NOMO-1 treated with DMSO at 0.1 percent for 48 hours (cell line): ENCODE measurements around the gene TMEM63C.
"Not testable (repeated sequence)": the region's sequence is repeated elsewhere in the genome, so short reads cannot be mapped to it uniquely, and the experiment has no call there.

Source experiments
- DNase-seq: peaks from one replicate; lab custom pipeline; 2025; ENCODE audit not compliant: unreplicated experiment; lab: John Stamatoyannopoulos, UW

TMEM63C gene

DNA sequence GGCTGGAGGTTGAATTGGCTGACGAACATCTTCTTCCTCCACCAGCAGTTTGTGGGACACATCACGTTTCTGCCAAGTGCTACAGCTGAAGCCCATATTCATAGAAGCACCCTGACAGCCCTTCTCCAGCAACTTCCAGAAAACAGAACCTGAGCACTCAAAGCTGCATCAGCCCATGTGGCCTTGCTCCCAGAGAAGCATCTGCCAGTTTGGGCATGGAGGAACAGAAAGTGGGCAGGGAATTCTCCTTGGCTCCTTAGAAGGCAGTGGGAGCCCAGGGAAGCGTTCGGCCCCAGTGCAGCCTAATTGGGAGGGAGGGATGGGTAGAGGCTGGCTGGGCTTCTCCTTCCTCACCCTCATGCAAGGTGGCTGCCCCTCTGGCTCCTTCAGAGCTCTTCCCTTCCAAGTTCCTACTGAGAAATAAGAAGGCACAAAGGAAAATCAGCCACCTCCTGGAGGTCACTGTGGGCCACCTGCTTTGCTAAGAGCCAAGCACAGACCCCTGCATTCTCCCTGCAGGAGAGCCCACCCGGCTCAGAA lies 93.5 kb downstream of the TMEM63C start:
- DNase-seq = no peak

DNA sequence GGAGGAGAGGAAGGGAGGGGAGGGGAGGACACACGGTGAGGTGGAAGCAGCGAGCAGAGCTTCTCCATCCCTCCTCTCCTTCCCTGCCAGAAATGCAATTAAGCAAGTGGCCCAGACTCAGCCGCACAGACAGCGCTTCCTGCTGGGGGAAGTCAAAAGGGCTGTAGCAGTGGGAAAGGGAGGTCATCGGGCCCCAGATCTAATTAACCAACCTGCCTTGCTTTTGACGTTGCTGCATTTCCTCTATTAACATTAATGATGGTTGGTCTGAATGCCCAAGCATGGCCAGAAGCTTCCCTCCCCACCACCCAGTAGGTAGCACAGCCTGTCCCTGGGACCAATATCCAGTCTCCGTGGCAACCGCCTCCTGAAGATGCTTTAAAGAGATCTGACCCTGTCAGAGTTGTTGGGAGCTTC lies 94.0 kb downstream of the TMEM63C start:
- DNase-seq = no peak

DNA sequence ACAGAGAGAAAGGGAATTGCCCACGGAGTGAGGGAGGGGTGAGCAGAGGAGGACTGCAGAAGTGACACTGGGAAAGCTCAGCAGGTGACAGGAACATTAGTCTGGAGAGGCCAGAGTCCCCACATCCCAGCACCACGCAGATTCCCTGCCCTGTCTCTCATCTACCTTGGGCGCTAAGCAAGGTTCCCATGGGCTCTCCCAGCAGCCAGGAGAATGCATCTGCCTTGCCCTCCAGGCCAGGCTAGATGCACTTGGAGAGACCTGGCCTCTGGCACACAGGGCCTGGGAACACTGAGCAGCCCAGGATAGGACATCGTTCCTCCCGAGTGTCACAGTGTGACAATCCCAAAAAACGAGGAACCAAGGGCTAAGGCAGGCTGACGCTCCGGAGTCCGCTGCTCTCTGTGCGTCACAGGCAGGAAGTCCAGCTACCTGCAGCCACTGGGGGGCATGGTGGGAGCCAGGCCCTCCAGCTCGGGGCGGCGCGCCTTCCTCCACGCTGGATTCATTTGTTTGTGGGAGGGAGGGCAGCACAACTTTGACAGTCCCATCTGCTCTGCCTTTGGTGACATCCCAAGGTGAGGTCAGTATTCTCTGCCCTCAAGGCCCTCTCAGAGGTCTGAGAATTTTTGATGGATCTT lies 94.8 kb downstream of the TMEM63C start:
- no peak for DNase-seq

DNA sequence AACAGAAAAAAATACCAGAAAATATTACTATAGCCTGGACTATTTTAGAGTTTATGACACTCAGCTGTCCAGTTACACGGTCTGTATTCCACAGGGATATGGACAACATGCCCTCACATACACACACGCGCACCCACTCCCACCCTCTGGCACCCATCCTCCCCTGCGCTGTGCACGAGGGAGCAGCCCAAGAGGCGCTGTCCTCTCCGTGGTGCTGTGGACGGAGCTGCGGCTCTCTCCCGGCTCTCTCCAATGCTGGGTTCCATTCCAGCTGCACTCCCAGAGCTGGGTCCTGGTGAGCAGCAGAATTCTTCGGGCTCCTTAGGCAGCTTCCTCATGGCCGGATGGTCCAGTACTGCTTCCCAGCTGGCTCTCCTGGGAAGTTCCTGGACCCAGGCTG lies 95.4 kb downstream of the TMEM63C start:
- no peak for DNase-seq

DNA sequence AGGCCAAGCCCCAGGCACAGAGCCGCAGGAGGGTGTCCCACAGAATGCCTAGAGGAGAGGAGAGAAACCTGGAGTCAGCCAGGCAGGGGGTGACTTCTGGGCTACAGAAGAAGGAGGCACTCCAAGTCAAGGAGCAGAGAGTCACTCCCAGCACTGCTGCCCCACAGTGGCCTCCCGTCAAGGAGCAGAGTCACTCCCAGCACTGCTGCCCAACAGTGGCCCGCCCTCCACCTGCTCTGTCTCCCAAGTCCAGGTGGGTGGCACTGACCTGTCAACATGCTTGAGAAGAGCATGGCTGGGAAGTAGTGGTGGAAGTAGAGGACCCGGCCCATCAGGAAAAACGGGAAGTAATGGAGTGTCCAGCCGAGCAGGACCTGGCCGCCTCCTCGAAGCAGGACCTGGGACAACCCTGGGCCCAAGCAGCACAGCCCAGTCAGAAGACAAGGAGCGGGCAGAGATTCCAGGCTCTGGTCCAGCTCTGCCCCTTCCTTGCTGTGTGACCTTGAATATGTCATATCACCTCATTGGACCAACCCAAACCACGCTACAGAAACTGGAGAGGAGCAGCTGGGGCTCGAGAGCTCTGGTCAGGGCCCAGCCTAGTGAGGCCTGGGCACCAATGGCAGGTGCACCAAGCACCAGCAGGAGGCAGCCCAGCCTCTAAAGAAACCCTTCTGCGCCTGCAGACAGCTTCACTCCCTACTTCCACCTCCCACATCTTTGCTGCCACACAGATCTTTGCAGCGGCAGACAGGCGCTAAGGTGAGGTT lies 97.0 kb downstream of the TMEM63C start:
- no peak for DNase-seq

DNA sequence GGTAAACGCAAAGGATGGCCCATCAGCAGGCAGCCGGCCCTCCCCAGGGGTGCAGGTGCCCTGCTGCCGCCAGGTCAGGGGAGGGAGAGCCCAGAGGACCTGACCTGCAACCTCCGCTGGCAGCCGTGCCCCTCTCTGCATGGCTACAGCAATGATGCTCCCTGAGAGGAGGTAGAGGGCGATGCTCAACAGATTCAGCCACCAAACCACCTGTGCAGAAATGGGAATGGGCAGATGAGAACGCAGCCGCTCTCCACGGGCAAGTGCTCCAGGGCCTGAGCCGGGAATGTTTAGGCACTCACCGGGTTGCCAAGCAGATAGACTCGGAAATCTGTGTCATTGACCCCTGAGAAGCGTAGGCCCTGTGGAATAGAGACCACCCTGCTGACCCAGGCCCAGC lies 98.1 kb downstream of the TMEM63C start:
- no peak for DNase-seq

DNA sequence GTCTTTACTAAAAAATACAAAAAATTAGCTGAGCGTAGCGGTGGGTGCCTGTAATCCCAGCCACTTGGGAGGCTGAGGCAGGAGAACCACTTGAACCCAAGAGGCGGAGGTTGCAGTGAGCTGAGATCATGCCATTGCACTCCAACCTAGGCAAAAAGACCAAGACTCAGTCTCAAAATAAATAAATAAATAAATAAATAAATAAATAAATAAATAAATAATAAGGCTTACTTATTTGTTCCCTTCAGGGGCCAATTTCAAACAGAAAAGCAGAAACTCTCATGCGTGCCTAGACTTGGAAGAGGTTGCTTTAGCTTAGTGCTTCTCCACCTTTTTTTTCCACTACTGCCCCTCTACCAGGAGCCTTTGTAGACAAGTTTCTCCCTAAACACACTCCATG lies 99.3 kb downstream of the TMEM63C start:
- DNase-seq = not testable (repeated sequence)

DNA sequence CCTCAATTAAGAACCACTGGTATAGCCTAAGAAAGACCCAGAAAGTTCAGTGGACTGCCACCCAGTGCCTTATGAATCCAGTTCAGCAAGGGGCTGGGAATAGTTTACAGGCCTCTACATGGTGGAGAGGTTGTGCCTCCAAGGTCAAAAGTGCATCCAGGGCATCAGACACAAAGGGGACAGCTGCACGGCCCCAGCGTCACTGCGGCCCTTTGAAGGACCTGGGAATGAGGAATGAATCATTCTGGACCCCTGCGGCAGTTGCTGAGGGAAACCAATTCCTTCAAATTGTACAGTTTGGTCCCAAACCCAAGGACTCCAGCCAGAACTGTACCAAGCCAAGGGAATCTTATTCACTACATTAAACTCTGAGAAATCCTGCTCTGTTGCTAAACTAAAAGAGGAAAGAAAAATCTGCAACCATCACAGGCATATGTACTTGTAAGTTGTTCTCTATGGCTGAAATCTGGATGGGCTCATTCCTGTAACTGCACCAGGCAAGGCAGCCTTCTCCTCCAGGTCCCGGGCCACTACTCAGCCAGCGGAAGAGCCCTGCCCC lies 100.3 kb downstream of the TMEM63C start:
- DNase-seq = no peak

DNA sequence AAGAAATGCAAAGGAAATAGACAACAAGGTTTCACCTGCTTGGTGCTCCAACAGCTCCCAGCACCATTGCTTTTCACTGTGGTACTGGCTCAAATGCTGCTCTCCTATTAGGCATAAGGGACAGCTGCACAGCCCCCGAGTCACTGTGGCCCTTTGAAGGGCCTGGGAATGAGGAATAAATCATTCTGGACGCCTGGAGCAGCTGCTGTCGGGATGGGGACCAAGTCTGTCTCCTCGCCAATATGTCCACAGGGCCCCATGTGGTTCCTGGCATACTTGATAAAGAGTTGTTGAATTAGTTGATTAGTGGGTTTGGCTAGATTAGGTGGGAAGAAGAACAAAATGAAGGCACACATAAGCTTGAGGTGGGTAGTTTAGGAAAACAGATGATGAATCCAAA lies 102.5 kb downstream of the TMEM63C start:
- no peak for DNase-seq

DNA sequence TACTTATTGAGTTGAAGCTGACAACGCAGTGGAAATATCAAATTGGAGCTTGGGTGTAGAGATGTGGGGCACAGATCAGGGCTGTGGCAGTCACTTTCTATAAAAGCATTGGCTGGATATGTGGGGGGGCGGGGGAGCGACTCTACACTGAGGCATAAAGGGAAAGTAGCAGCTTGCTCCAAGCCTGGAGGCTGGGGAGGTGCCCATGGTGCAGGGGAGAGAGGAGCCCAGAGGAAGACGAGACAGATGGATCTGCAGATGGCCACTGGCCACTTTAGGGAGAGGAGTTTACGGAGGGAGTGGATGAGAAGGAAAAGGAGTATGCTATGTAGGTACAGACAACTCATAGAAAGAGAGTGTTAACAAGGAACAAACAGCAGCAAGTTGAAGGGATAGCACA lies 102.9 kb downstream of the TMEM63C start:
- no peak for DNase-seq

DNA sequence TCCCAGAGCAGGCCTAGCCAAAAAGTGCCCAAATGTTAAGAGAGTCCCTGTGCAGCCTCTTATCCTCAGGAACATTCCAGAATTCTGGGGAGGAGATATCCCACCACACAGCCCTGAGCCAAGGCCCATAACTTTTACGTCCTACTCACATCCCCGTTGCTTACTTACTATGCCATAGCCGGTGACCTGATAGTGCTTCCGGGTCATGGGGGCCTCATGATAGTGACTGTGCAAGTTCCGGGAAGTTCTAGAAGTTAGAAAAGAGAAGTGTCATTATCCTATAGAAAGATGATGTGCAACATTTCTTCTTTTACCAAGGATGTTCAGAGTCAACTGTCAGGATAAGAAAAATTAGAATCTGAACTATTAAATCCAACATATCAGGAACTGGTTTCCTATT lies 105.0 kb downstream of the TMEM63C start:
- no peak for DNase-seq

DNA sequence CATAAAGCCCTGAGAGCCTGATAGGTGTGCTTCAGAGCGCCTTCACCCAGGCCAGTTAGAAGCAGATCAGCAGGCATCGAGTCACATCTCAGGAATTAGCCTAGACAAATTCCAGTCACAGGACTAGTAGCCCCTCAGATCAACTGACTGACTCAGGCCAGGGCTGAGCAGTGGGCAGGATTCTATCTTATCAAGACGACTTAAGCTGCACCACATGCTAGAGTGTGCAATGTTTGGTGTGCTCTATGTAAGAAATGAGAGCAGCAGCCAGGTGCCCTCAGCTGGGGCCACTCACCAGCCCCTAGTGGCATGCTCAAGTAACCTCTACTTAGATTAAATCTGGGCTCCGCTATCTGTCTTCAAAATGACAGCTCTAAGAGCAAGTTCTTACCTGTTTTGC lies 109.1 kb downstream of the TMEM63C start:
- DNase-seq = no peak

DNA sequence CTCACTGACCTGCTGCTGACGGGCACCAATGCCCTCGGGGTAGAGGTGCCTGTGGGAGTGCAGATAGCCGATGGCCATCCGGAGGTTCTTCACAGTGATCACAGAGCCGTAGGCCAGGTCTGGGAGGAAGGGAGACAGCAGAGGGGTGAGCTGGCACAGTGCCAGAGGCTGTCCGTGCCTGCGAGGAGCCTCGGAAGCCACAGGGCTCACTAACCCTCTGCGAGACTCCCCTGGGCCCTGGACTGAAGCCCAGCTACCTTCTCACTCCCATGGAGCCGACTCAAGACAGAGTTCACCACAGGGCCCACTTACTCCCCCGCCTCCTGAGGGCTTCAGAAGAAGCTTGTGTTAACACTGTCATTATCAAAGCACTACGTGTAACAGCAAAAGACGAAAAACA lies 114.6 kb downstream of the TMEM63C start:
- no peak for DNase-seq

DNA sequence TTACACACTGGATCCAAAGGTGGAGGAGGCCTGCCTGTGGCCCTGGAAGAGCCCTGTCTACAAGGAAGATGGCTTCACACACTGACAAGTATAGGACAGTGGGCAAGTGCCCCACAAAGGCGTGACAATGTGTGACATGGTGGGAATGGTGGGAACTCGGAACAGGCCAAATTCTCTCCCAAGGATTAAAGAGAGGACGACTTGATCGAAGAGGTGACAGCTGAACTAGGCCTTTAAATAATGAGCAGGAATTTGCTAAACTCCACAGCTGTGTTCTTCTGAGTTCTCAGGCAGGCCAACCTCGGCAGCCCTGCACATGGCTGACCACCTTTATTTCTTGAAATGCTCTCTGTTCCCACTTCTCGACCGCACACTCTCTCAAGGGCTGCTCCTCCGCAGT lies 115.3 kb downstream of the TMEM63C start:
- no peak for DNase-seq

DNA sequence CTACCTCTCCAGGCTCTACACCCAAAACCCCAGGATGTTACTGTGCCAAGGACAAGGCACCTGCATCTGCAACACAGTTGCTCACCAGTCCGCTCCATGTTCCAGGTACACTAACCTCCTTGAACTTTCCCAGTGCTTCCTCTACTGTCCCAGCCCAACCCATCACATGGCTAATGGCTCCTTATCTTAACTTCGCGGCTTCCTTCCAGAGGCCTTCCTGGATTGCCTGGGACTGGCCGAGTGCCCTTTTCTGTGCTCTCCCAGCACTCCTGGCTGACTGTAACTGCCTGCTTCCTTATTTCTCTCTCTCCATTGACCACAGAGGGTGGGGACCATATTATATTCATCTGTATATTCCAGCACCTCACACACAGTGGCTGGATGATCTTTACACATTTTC lies 118.2 kb downstream of the TMEM63C start:
- DNase-seq = no peak

DNA sequence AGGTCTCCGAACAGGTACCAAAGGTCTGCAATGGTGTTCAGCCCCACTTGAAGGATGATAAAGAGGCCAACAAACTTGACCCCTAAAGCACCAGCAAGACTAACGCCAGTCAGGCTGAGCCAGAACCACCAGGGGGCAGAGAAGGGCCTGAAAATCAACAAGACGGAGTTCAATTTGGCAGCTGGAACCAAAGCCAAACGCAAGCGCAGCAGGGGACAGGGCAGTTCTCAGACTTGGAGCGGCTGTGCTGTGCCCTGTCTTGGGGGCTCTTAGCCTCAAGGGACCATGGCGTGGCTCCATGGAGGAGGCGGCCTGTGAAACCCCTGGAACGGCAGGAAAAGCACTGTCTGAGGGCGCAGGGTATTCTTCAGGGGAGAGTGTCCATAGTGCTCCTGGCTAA lies 119.5 kb downstream of the TMEM63C start:
- peak; percentile 34 for DNase-seq

DNA sequence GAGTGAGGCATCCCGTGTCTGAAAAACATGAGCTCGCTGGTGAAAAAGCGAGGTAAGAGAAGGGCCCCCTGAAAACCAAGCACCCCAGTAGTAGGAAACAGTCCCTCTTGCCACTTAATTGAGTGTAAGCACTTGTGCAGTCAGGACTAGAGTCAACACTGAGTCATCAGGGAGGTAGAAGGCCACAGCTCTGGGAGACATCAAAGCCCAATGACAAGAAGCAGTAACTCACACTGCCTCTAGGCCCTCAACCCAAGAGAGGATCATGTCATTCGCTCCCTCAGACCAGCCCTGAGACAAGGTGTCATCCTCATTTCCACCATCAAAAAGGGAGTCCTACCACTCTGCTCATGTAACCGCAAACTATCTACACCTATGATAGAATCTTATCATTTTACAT lies 121.3 kb downstream of the TMEM63C start:
- DNase-seq = no peak

DNA sequence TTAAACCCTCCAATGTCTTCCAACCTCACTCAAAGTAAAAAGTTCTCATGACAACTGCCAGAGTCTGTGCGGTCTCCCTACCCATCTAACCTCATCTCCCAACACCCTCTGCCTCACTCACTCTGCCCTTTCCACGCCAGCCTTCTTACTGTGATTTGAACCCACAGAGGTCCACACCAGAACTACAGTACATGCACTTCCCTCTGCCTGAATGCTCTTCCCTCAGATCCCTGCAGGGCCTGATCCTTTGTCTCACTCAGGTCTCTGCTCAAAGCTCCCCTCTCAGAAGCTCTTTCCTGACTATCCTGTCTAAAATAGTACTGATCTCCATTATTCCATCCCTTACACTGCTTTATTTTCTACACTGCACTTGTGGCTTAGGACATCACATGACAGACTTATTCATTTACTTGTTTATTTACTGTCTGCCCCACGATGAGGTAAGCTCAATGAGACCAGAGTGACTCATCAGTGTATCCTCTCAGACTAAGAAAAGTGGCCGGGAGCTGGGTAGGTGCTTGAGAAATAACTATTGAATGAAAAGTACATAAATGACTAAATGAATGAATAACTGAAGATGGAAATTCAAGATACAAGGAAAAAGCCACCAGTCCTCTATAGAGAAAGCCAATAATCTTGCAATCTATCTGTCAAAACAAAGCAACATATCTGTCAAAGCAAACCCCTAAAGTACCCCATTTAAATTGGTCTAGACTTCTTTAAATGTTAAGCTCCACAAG lies 122.0 kb downstream of the TMEM63C start:
- peak; percentile 57 for DNase-seq

DNA sequence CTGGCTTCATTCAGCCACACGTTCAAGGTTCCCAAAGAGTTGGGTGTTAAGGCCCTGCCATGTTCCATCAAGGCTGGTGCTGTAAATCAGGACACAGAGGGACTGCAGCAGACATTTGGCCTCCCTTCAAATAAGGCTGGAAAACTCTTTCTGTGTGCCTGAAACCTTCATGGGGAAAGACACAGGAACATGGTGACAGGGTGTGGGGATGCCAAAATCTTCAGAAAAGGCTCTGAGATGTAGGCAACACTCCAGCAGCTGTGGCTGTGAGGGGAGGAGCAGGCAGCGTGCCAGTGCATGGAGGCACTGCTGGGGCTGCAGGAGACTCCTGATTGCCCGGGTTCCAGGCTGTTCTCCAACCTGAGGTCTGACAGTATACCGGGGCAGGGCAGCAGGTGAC lies 124.1 kb downstream of the TMEM63C start:
- DNase-seq = no peak

DNA sequence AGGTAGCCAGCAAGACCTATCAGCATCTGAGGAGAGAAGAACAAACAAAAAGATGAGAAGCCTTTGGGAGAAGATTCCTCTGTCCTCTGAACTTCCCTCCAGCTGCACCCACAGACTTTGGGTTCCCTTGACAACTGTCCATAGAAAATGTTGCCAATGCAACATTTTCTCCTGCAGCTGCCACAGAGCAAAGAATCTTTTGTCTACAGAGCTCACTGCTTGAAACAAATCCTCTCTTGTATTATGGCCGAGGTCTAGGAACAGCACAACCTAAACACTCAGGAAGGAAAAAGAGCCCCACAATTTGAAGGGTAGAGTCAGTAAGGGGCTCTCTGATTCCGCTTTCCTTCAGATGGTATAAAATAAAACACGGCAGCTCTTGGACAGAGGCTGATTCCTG lies 124.8 kb downstream of the TMEM63C start:
- DNase-seq = no peak

DNA sequence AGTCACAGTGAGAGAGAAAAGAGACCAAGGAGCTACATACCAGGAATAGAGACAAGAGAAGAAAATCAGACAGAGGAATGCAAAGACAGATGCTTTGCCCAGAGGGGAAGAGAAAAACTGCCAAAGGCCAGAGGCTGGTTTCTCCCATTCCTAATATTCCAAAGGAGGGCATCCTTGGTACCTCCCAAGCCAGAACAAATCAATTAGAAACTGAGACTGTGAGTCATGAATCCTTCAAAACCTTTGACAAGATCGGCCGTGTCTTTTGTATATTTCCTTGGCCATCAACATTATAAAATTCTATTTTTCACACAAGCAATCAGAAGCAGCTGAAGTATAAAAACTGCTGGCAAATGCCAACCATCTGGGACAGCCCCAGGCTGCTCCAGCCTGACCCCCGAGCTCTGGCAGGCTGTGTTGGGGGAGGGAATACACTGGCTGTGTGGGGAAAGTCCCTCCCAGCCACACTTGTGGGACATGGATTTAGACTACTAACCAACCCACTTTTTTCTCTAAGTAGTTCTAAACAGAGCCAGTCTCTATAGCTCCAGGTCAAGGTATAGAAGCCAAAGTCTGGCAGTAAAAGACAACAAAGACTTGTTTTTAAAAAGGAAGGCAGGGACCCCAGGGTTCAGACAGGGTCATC lies 125.4 kb downstream of the TMEM63C start:
- no peak for DNase-seq
